ENCODE data around the gene MPP1. TPM values are rescaled to one million over a fixed set of nuclear protein-coding genes. Genes with fewer than 3 reads are reported as not detected.

The MPP1 gene
- total and polyA plus RNA-seq, 9 of the 15 experiments (the other 6 are each of a cell fraction or from before 2014, with no cell fraction given), result 227 to 395 (median 283) TPM

GRCh38 chrX:154818916-154819770 is 13.9 kb upstream of the MPP1 start (continued):
- peak in 1 of 2 experiments; percentile 26 for TF ChIP-seq AFF1 (IDR thresholded peaks at IDR 0.05; ENCODE audit: low read depth in 1 of 2, partially characterized antibody in 2 of 2)
- TF ChIP-seq MIER1 (IDR thresholded peaks at IDR 0.05; ENCODE audit: low read depth), result no peak
- TF ChIP-seq ZC3H11A (IDR thresholded peaks at IDR 0.05; ENCODE audit: low read depth, low read length), result no peak
- TF ChIP-seq IFI16 (CRISPR knock-in tag; IDR thresholded peaks at IDR 0.05), result no peak
- no peak for TF ChIP-seq NR2F6 (CRISPR knock-in tag; IDR thresholded peaks at IDR 0.05)
- TF ChIP-seq SMAD3 (CRISPR knock-in tag; conservative IDR thresholded peaks at IDR 0.05), result no peak
- no peak for TF ChIP-seq ZNF740 (CRISPR knock-in tag; IDR thresholded peaks at IDR 0.05)
- no peak for TF ChIP-seq ZNF740 (tag; IDR thresholded peaks at IDR 0.05)
- TF ChIP-seq TEAD1 (CRISPR knock-in tag; IDR thresholded peaks at IDR 0.05), result no peak
- TF ChIP-seq NFE2 (IDR thresholded peaks at IDR 0.05; ENCODE audit: low read depth), result peak; percentile 85
- TF ChIP-seq ZBTB1 (CRISPR knock-in tag; IDR thresholded peaks at IDR 0.05; ENCODE audit: borderline replicate concordance, low read depth), result no peak
- TF ChIP-seq RBM15 (IDR thresholded peaks at IDR 0.05; ENCODE audit: insufficient read depth, low read length), result no peak
- no peak for TF ChIP-seq FUS (optimal IDR thresholded peaks at IDR 0.05; ENCODE audit: low read depth, low read length)
- TF ChIP-seq ZKSCAN1 (IDR thresholded peaks at IDR 0.05; ENCODE audit: low read depth, low read length), result no peak
- TF ChIP-seq CBX2 (IDR thresholded peaks at IDR 0.05; ENCODE audit: insufficient read depth, low read length, poor library complexity, severe bottlenecking), result no peak
- no peak for TF ChIP-seq PBX2 (CRISPR knock-in tag; IDR thresholded peaks at IDR 0.05; ENCODE audit: low read depth)
- peak; percentile 81 for TF ChIP-seq PBX2 (tag; conservative IDR thresholded peaks at IDR 0.05; ENCODE audit: low read depth)
- no peak for TF ChIP-seq KLF1 (tag; IDR thresholded peaks at IDR 0.05)
- peak; percentile 95 for TF ChIP-seq BHLHE40 (IDR thresholded peaks at IDR 0.05; ENCODE audit: low read length)
- TF ChIP-seq USF1 (CRISPR knock-in tag; IDR thresholded peaks at IDR 0.05), result peak; percentile 38
